NCI-H446 treated with DMSO at 0.1 percent for 48 hours (cell line): ENCODE results near the gene PRAMEF1.
"Not testable (repeated sequence)": the region's sequence is repeated elsewhere in the genome, so short reads cannot be mapped to it uniquely, and the experiment has no call there.

Experiments
- DNase-seq: peaks from one replicate; lab custom pipeline; 2025; lab: John Stamatoyannopoulos, UW

PRAMEF1 gene

GRCh38 chr1:12775443-12775842 lies 15.8 kb upstream of the PRAMEF1 start:
- no peak for DNase-seq

DNA sequence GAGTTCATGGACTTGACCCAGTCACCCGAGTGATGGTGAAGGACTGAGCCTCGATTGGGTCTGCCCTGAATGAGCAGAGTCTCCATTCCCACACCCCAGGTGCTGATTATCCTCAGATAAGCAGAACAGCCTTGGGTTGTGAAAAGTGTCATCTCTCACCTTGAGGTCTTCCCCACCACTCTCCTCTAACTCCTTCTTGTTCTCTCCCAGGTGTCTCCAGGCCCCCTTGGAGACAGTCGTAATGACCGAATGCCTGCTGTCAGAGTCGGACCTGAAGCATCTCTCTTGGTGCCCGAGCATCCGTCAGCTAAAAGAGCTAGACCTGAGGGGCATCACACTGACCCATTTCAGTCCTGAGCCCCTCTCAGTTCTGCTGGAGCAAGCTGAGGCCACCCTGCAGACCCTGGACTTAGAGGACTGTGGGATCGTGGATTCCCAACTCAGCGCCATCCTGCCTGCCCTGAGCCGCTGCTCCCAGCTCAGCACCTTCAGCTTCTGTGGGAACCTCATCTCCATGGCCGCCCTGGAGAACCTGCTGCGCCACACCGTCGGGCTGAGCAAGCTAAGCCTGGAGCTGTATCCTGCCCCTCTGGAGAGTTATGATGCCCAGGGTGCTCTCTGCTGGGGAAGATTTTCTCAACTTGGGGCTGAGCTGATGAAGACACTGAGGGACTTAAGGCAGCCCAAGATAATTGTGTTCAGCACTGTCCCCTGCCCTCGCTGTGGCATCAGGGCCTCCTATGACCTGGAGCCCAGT lies 14.2 kb upstream of the PRAMEF1 start:
- DNase-seq, result no peak

GRCh38 chr1:12778061-12778460 lies 13.1 kb upstream of the PRAMEF1 start:
- no peak for DNase-seq

DNA sequence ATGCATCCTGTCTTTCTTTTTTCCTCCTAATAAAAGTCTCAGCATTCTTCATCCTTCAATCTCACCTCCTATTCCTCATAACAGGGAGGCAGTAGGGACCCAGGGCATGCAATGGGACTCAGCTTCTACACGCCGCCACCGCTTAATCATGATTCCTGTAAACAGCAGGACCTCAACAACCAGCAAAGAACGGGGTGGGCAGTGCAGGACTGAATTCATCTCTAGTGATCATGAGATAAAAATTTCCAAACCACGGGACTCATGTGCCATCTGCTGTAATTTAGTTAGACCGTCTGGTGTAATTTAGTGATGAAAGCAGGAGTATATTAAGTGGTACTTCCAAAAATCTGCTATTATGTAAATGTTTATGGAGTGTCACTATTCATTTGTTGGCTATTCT lies 12.3 kb upstream of the PRAMEF1 start:
- DNase-seq, result no peak

DNA sequence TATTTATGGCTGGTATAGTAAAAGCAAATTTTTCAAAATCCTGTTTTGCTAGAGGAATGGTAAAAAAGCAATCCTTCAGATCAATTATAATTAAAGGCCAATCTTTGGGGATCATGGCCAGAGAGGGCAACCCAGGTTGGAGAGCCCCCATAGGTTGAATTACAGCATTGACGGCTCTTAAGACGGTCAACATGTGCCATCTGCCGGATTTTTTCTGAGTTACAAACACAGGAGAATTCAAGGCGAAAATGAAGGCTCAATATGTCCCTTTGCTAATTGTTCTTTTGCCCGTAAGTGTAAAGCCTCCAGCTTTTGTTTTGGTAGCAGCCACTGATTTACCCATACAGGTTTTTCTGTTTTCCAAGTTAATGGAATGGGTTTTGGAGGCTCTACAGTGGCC lies 9.7 kb upstream of the PRAMEF1 start:
- not testable (repeated sequence) for DNase-seq

GRCh38 chr1:12783783-12784182 lies 7.4 kb upstream of the PRAMEF1 start:
- not testable (repeated sequence) for DNase-seq

GRCh38 chr1:12784729-12785128 lies 6.5 kb upstream of the PRAMEF1 start:
- not testable (repeated sequence) for DNase-seq

DNA sequence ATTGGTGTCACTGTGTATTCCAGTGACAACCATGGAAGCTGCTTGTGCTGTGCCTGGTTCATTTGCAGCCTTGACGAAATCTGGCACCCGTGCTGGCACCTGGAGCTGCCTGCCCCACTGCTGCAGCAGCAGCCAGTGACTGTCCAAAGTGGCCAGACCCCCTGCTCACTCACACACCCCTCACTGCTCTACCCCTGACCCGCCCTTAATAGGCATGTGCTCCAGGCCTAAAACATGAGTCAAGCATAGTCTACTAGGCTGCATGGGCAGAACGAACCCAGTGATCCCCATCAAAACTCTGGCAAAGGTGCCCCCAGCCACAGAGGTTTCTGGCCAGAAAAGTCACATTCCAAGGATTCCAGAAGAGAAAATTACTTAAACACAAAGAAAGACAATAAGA lies 7.7 kb downstream of the PRAMEF1 start:
- no peak for DNase-seq

DNA sequence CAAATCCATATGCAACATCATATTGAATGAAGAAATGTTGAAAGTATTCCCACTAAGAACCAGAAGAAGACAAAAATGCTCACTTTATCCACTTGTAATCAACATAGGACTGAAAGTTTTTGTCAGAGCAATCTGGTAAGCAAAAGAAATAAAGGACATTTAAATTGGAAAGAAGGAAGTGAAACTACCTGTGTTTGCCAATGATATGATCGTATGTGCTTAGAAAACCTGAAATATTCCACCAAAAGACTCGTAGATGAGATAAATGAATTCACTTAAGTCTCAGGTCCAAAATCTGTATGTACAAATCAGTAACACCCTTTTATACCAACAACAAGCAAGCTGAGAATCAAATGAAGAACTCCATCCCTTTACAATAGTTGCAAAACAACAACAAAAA lies 8.5 kb downstream of the PRAMEF1 start:
- DNase-seq, result no peak

DNA sequence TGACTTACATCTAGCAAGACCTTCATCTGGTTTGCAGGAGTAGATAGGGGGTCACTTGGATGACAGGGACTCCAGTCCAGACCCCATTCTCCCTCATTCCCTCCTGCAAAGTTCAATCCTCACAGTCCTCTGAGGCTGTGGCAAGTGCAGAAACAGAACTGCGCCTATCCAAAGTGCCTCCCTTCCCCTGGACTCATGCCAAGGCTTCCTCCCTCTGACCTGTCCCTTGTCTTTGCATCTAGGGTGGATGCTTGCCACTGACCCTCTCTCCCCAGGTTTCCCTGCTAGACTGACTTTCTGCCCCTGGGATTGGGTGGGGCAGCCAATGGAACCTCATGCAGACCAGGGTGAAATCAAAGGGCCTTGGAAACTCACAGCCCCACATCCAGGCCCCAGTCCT lies 18.7 kb downstream of the PRAMEF1 start:
- DNase-seq, result no peak

- DNase-seq, result no peak
These were observed 19.7 kb downstream of the PRAMEF1 start for GRCh38 chr1:12810691-12811408.

DNA sequence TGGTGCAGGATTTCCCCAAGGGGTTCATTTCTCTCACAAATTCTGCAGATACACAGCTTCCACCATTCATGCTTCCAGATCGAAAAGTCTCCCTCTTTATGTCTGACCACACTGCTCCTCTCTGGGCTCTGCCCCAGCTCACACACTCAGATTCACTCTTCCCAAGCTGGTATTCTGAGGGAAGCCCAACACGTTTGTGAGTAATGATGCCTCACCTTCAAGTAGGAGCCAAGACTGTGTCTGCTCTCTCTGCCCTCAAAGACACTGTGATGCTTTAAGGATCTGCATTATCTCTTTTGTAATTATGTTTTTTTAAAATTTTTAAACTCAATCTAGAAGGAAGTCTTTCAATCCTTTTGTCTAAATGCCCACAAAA lies 20.2 kb downstream of the PRAMEF1 start:
- DNase-seq, result no peak

- DNase-seq, result not testable (repeated sequence)
These were observed 27.9 kb downstream of the PRAMEF1 start for GRCh38 chr1:12819061-12819460.

DNA sequence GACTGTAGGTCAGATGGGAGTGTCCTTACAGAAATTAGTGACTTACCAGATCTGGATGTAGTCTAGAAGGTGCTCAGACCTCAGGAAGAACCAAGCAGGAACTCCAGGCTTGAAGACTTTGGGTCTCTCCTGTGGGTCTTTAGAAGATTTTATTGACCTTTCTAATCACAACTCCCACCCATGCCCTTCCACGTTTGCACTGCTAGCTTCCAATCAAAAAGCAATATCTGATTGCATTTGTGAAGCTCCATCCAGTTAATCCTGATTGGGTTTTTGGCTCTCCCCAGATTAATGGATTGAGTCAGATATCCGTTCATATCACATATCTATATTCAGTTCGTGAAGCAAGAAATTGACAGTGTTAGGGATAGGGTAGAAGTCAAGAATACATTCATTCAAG lies 40.1 kb downstream of the PRAMEF1 start, which contains the start of gene PRAMEF11:
Gene PRAMEF11 (minus strand): TSS at position 101 of the 400 bp plus-strand sequence. CDS start 2,621 bp downstream, outside the sequence.
- not testable (repeated sequence) for DNase-seq

DNA sequence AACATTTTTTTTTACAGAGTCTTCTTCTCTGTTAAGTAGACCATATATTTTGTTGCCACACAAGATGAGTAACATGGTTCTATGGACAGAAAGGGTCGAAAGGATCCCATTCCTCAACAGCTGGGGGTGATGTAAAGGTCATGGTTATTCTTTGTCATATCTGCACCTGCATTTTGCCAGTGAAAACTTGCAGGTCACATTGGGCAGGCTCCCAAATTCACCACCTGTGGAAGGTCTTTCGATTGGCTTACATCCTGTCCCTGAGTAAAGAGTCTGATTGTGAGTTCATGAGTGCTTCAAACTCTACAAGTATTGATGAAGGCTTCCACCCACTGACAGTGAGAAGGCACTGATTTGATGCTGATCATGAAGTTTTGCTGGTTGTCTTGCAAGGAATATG lies 42.1 kb downstream of the PRAMEF1 start:
- not testable (repeated sequence) for DNase-seq
